Pancreas (tissue), 10 donors: ENCODE data around the gene FAM180A. TPM values are rescaled to one million over a fixed set of nuclear protein-coding genes. Genes with fewer than 3 reads are reported as not detected.

Experiments
- ATAC-seq, 4 donors: fragments of 200-7000 bp; cut with Tn5 transposase; one replicate each; pipeline versions ENCODE4 v1.8.0 to v1.9.1; 2020; ENCODE audit warnings: mild to moderate bottlenecking in 4 of 4, moderate library complexity in 4 of 4
- DNase-seq, 6 donors: peaks; one replicate each; pipeline ENCODE4 v3.0.0-alpha.2; 2020
- FAIRE-seq: peaks from 2 replicates; lab custom pipeline; 2012; peaks lifted over from hg19 to GRCh38; lab: Jason Lieb, UNC
- H3K27ac ChIP-seq, 4 donors: fragments of 200-600 bp; sonication (generic); 1 replicate in 3 of 4; 2 replicates in 1 of 4; pipeline versions ENCODE4 v1.5.0 to v1.8.0; 2020
- H3K27me3 ChIP-seq, 4 donors: fragments of 200-600 bp; one replicate each; pipeline ENCODE4 v1.8.0; 2021
- H3K36me3 ChIP-seq, 3 donors: fragments of 200-600 bp; sonication (generic) in 1 of 3; one replicate each; pipeline versions ENCODE4 v1.5.0 to v1.8.0; 2020 to 2021
- H3K4me1 ChIP-seq, 3 donors: fragments of 200-600 bp; one replicate each; pipeline ENCODE4 v1.8.0; 2021
- H3K4me3 ChIP-seq, 4 donors: fragments of 200-600 bp; sonication (generic) in 2 of 4; one replicate each; pipeline versions ENCODE4 v1.5.0 to v1.8.0; 2020 to 2021
- H3K9me3 ChIP-seq, 4 donors: fragments of 200-600 bp; one replicate each; pipeline ENCODE4 v1.8.0; 2021
- WGBS, 2 donors: extraction: QIAGEN DNeasy Blood & Tissue Kit; methylation state at CpG; one replicate each; pipeline ENCODE4 v1.1.7; 2013; 5-methylcytosine and 5-hydroxymethylcytosine counted together
- intact Hi-C, 3 donors: fragments of 100-400 bp; cut with DNase I; formaldehyde crosslinking; loops; one replicate each; pipeline versions ENCODE4 v1.11.1 to v1.14.2; 2022
- polyA plus RNA-seq, 2 donors: library from polyadenylated mRNA; stranded (reverse); fragments of 200-250 nt; gene quantifications; one replicate each; pipeline ENCODE4 v1.2.3, GENCODE V29; 2013
- total RNA-seq, 6 donors: library from RNA; stranded (reverse); fragmentation: NEBNext Ultra II Directional in 4 of 6; extraction: Animal tissue kit (Norgen Biotek cat#: 25700) in 4 of 6; gene quantifications; one replicate each; pipeline versions ENCODE4 v1.2.1 to v1.2.4, GENCODE V29; 2021 to 2023
- TF ChIP-seq, protein P1 (sequence below), 4 donors: fragments of 200-600 bp; sonication (generic) in 3 of 4; IDR thresholded peaks; one replicate each; pipeline versions ENCODE4 v1.5.0 to v1.8.0; 2021; ENCODE audit warnings: antibody characterized with exemption in 4 of 4
- donor health status: healthy with polysubstance abuse.
- donor health status: DM: no; HTN: no; CAD: no; lungs with moderate emphysema.
- donor health status: DM: no; HTN: no; CAD: no.
- donor health status: control.
- donor health status: control.
- donor health status: Bipolar disorder and iron deficiency.
- donor health status: DM: yes; HTN: yes; CAD: no.
- donor health status: DM: no; HTN: no; CAD: no.
- donor health status: DM: no; HTN: no; CAD: no.
- donor health status: DM: yes; HTN: yes; CAD: no.

Gene FAM180A
- total and polyA plus RNA-seq, 8 donors, result 0.11 to 0.90 (median 0.24) TPM

GRCh38 chr7:135792363-135792668 is 43.7 kb upstream of the FAM180A start:
- ATAC-seq (no peak), FAIRE-seq (no peak), DNase-seq (no peak)
- intact Hi-C loops, result loop anchor here in 1 of 3 donors (10.0 kb wide), 1 partner anchor 212 kb away; no protein-coding TSS in a partner anchor
- TF ChIP-seq, protein P1, sequence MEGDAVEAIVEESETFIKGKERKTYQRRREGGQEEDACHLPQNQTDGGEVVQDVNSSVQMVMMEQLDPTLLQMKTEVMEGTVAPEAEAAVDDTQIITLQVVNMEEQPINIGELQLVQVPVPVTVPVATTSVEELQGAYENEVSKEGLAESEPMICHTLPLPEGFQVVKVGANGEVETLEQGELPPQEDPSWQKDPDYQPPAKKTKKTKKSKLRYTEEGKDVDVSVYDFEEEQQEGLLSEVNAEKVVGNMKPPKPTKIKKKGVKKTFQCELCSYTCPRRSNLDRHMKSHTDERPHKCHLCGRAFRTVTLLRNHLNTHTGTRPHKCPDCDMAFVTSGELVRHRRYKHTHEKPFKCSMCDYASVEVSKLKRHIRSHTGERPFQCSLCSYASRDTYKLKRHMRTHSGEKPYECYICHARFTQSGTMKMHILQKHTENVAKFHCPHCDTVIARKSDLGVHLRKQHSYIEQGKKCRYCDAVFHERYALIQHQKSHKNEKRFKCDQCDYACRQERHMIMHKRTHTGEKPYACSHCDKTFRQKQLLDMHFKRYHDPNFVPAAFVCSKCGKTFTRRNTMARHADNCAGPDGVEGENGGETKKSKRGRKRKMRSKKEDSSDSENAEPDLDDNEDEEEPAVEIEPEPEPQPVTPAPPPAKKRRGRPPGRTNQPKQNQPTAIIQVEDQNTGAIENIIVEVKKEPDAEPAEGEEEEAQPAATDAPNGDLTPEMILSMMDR (IDR thresholded peaks at IDR 0.05), result no peak
- no peak overlapping the region for H3K4me3 ChIP-seq
- H3K4me1 ChIP-seq, result no peaks in the 10 kb centered on the region
- no peaks in the 10 kb centered on the region for H3K36me3 ChIP-seq
- WGBS, 2 donors, result 52 to 57% methylated on average over 4 of the region's 4 CpGs
- no peaks in the 10 kb centered on the region for H3K27me3 ChIP-seq
- no peak overlapping the region for H3K27ac ChIP-seq
- no peaks in the 10 kb centered on the region for H3K9me3 ChIP-seq

GRCh38 chr7:135791543-135792362 is 43.1 kb upstream of the FAM180A start:
- TF ChIP-seq, protein P1 (IDR thresholded peaks at IDR 0.05), result no peak
- WGBS, 2 donors, result 53 to 54% methylated on average over 7 of the region's 7 CpGs
- DNase-seq (no peak), FAIRE-seq (no peak), ATAC-seq (no peak)
- no peaks in the 10 kb centered on the region for H3K27me3 ChIP-seq
- H3K9me3 ChIP-seq, result no peaks in the 10 kb centered on the region
- no peak overlapping the region for H3K27ac ChIP-seq
- intact Hi-C loops, result loop anchor here in 1 of 3 donors (10.0 kb wide), 1 partner anchor 213 kb away; no protein-coding TSS in a partner anchor
- H3K36me3 ChIP-seq, result no peaks in the 10 kb centered on the region
- H3K4me3 ChIP-seq, result no peak overlapping the region
- no peaks in the 10 kb centered on the region for H3K4me1 ChIP-seq

- ATAC-seq (no peak), DNase-seq (no peak), FAIRE-seq (no peak)
- no peaks in the 10 kb centered on the region for H3K36me3 ChIP-seq
- no peaks in the 10 kb centered on the region for H3K4me1 ChIP-seq
- intact Hi-C loops, result loop anchor here in 1 of 3 donors (10.0 kb wide), 1 partner anchor 214 kb away; no protein-coding TSS in a partner anchor
- no peaks in the 10 kb centered on the region for H3K9me3 ChIP-seq
- no peaks in the 10 kb centered on the region for H3K27me3 ChIP-seq
- TF ChIP-seq, protein P1 (IDR thresholded peaks at IDR 0.05), result no peak
- no peak overlapping the region for H3K4me3 ChIP-seq
- WGBS, 2 donors, result 80 to 87% methylated on average over 11 of the region's 11 CpGs
- no peak overlapping the region for H3K27ac ChIP-seq
Measured at GRCh38 chr7:135790371-135790977, 41.9 kb upstream of the FAM180A start.

- H3K4me3 ChIP-seq, result no peak overlapping the region
- intact Hi-C loops, result loop anchor here in 1 of 3 donors (10.0 kb wide), 1 partner anchor 215 kb away; no protein-coding TSS in a partner anchor
- ATAC-seq (no peak), FAIRE-seq (no peak), DNase-seq (no peak)
- H3K27ac ChIP-seq, result no peak overlapping the region
- TF ChIP-seq, protein P1 (IDR thresholded peaks at IDR 0.05), result no peak
- H3K9me3 ChIP-seq, result no peaks in the 10 kb centered on the region
- H3K36me3 ChIP-seq, result no peaks in the 10 kb centered on the region
- 59 to 62% methylated on average over 3 of the region's 3 CpGs for WGBS, 2 donors
- no peaks in the 10 kb centered on the region for H3K27me3 ChIP-seq
- no peaks in the 10 kb centered on the region for H3K4me1 ChIP-seq
Measured at GRCh38 chr7:135789956-135790355, 41.3 kb upstream of the FAM180A start.
